ENCODE measurements around the gene CDH6.

DNA sequence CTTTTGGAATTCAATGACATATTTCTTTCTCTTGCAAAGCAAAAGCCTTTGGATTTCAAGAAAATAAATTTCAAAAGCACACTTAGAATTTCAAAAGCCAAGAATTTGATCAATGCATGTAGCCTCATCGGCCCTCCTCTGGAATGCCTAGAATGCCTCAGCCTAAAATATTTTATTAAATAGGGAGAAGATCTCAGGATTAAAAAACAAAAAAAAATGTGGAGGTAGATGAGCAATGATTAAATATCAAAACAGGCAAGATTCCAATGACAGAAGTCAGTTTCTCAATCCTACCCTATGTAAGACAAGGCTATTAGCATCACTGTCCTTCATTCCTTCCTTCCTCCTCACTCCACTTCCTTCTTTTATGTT is 169.0 kb downstream of the CDH6 start:
- TF ChIP-seq, protein P1, sequence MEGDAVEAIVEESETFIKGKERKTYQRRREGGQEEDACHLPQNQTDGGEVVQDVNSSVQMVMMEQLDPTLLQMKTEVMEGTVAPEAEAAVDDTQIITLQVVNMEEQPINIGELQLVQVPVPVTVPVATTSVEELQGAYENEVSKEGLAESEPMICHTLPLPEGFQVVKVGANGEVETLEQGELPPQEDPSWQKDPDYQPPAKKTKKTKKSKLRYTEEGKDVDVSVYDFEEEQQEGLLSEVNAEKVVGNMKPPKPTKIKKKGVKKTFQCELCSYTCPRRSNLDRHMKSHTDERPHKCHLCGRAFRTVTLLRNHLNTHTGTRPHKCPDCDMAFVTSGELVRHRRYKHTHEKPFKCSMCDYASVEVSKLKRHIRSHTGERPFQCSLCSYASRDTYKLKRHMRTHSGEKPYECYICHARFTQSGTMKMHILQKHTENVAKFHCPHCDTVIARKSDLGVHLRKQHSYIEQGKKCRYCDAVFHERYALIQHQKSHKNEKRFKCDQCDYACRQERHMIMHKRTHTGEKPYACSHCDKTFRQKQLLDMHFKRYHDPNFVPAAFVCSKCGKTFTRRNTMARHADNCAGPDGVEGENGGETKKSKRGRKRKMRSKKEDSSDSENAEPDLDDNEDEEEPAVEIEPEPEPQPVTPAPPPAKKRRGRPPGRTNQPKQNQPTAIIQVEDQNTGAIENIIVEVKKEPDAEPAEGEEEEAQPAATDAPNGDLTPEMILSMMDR (conservative IDR thresholded peaks at IDR 0.05; ENCODE audit: low read length): no peak
- TF ChIP-seq EZH2phosphoT487 (IDR thresholded peaks at IDR 0.05; ENCODE audit: borderline replicate concordance): no peak

Data from Loucy (cell line).